Urinary bladder (tissue), 4 donors: Measurements from ENCODE around the gene IGSF23. TPM values are rescaled to one million over a fixed set of nuclear protein-coding genes. Genes with fewer than 3 reads are reported as not detected.
"Not testable (repeated sequence)": the region's sequence is repeated elsewhere in the genome, so short reads cannot be mapped to it uniquely, and the experiment has no call there.

Experiments used
- DNase-seq: peaks from one replicate; pipeline ENCODE4 v3.0.0-alpha.2; 2015; ENCODE audit errors: extremely low spot score
- H3K27ac ChIP-seq: one replicate; pipeline ENCODE4 v1.5.1; 2013; ENCODE audit warnings: low read depth, mild to moderate bottlenecking, moderate library complexity
- H3K36me3 ChIP-seq: one replicate; pipeline ENCODE4 v1.6.1; 2013; ENCODE audit warnings: mild to moderate bottlenecking, moderate library complexity; ENCODE audit not compliant: insufficient read depth
- H3K4me1 ChIP-seq: one replicate; pipeline ENCODE4 v1.6.1; 2013; ENCODE audit warnings: mild to moderate bottlenecking, moderate library complexity; ENCODE audit not compliant: insufficient read depth
- H3K4me3 ChIP-seq: one replicate; pipeline ENCODE4 v1.5.1; 2013; ENCODE audit warnings: low read depth, low read length
- WGBS: extraction: QIAGEN DNeasy Blood & Tissue Kit; methylation state at CpG from one replicate; pipeline ENCODE4 v1.1.7; 2013; 5-methylcytosine and 5-hydroxymethylcytosine counted together
- polyA plus RNA-seq: library from polyadenylated mRNA; stranded (reverse); fragments of 200-250 nt; gene quantifications from one replicate; pipeline ENCODE4 v1.2.3, GENCODE V29; 2013
- total RNA-seq: library from RNA; depleted of rRNA; stranded (reverse); fragments of >200 nt; gene quantifications from one replicate; pipeline ENCODE4 v1.2.3, GENCODE V29; 2014
- donor health status: healthy with polysubstance abuse.
- donor health status: healthy.

Gene IGSF23
- total and polyA plus RNA-seq, 2 donors, result not detected

DNA sequence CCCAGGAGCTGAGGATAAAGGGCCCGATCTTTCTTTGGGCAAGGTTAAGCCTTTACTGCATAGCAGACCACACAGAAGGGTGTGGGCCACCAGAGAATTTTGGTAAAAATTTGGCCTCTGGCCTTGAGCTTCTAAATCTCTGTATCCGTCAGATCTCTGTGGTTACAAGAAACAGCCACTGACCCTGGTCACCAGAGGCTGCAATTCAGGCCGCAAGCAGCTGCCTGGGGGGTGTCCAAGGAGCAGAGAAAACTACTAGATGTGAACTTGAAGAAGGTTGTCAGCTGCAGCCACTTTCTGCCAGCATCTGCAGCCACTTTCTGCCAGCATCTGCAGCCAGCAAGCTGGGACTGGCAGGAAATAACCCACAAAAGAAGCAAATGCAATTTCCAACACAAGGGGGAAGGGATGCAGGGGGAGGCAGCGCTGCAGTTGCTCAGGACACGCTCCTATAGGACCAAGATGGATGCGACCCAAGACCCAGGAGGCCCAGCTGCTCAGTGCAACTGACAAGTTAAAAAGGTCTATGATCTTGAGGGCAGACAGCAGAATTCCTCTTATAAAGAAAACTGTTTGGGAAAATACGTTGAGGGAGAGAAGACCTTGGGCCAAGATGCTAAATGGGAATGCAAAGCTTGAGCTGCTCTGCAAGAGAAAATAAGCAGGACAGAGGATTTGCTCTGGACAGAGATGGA is 49.5 kb downstream of the IGSF23 start:
- no peak overlapping the region for H3K27ac ChIP-seq
- no peaks in the 10 kb centered on the region for H3K4me1 ChIP-seq
- no peak for DNase-seq
- 64% methylated on average over 7 of the region's 7 CpGs for WGBS
- H3K4me3 ChIP-seq, result no peak overlapping the region
- H3K36me3 ChIP-seq, result no peaks in the 10 kb centered on the region

DNA sequence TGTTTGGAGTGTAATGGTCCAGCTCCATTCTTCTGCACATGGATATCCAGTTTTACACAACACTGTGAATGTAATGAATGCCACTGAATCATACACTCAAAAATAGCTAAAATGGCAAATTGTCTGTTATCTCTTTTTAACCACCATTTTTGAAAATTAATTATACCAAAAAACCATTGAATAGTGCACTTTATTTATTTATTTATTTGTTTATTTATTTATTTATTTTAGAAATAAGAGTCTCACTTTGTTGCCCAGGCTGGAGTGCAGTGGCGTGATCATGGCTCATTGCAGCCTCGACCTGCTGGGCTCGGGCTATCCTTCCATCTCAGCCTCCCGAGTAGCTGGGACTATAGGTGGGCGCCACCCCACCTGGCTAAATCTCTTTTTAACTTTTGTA is 50.6 kb downstream of the IGSF23 start:
- 97% methylated on average over 5 of the region's 5 CpGs for WGBS

DNA sequence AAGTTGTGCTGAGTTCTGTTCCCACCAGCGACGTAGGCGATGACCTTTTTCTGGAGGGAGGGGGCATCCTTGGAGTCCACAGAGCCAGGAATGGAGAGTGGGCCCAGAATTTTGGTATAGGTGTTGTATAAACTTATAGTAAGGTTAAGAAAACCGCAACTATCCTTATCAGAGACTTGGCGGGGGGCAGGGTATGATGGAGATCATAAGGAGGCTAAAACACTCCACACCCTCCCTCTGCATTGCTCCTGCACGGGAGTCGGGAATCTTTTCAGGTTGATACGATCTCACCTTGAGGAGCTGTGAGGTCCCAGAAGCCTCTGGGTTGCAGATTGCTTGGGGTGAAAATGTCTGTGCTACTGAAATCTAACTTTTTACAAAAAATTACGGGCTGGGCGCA is 51.6 kb downstream of the IGSF23 start:
- Histone ChIP-seq H3K4me3 (no peak overlapping the region), H3K36me3 (no peaks in the 10 kb centered on the region), H3K27ac (no peak overlapping the region), H3K4me1 (no peaks in the 10 kb centered on the region)
- WGBS, result 94% methylated on average over 10 of the region's 10 CpGs
- no peak for DNase-seq

More for the DNA sequence above, 50.6 kb downstream of the IGSF23 start:
- Histone ChIP-seq H3K36me3 (no peaks in the 10 kb centered on the region), H3K4me1 (no peaks in the 10 kb centered on the region), H3K4me3 (no peak overlapping the region), H3K27ac (no peak overlapping the region)
- no peak for DNase-seq

DNA sequence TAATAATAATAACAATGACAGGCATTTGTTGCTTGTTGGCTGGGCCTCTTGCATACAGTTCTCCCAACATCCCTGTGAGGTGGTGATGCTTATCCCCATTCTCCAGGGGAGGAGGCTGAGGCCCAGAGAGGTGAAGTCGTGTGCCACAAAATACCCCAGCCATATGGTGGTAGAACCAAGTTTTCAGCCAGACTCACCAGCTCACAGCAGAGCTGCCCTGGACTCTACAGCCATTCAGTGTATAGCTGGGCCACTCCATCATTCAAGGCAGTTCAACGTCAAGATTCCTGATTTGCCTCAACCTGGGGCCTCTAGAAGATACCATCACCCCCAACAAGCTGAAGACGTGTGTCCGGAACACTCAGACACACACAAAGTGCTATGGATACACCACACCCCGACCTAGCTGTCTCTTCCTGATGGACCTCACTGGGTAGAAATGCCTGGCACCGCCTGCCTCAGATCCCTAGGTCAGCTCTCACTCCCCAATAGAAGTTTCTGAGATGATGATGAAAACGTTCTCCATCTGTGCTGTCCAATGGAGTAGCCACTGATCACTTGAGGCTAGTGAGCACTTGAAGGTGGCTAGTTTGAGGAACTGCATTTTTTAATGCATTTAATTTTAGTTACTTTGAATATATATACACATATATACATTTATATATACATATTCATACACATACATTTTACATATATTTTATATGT is 53.6 kb downstream of the IGSF23 start:
- WGBS, result 85% methylated on average over 7 of the region's 7 CpGs
- Histone ChIP-seq H3K4me1 (no peaks in the 10 kb centered on the region), H3K27ac (no peak overlapping the region), H3K36me3 (no peaks in the 10 kb centered on the region), H3K4me3 (no peak overlapping the region)
- no peak for DNase-seq

DNA sequence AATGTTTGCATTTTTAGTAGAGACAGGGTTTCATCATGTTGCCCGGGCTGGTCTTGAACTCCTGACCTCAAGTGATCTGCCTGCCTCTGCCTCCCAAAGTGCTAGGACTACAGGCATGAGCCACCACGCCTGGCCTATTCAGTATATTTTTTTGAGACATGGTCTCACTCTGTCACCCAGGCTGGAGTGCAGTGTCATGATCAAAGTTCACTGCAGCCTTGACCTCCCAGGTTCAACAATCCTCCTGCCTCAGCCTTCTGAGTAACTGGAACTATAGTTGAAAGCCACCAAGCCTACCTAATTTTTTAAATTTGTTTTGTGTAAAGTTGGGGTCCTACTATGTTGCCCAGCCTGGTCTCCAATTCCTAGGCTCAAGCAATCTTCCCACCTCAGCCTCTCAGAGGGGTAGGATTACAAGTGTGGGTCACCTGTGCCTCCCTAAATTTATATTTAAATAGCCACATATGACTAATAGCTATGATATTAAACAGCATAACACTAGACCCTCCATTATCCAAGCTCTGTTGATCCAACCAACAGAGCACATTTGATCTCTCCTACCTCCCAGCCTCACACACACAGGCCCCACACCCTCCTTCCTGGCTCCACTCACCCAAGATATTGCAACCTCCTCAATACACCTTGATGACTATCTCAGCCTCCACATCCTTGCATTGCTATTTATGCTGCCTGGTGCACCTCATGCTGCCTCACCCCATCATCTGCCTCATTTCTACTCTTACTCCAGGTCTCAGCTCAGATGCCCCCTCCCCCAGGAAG is 55.8 kb downstream of the IGSF23 start:
- Histone ChIP-seq H3K4me1 (no peaks in the 10 kb centered on the region), H3K36me3 (no peaks in the 10 kb centered on the region), H3K4me3 (no peak overlapping the region), H3K27ac (no peak overlapping the region)
- no peak for DNase-seq
- 89% methylated on average over 2 of the region's 2 CpGs for WGBS

DNA sequence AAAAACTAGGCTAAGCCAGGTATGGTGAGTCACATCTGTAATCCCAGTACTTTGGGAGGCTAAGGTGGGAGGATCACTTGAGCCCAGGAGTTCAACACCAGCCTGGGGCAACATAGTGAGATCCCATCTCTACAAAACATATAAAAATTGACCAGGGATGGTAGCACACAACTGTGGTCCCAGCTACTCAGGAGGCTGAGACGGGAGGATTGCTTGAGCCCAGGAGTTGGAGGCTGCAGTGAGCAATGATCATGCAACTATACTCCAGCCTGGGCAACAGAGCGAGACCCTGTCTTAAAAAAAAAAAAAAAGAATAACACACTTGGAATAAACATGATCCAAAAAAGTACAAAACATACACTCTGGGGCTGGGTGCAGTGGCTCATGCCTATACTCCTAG is 56.7 kb downstream of the IGSF23 start:
- H3K36me3 ChIP-seq, H3K27ac ChIP-seq, DNase-seq, H3K4me3 ChIP-seq, H3K4me1 ChIP-seq: not testable (repeated sequence)
- WGBS, result 95% methylated on average over 2 of the region's 2 CpGs

DNA sequence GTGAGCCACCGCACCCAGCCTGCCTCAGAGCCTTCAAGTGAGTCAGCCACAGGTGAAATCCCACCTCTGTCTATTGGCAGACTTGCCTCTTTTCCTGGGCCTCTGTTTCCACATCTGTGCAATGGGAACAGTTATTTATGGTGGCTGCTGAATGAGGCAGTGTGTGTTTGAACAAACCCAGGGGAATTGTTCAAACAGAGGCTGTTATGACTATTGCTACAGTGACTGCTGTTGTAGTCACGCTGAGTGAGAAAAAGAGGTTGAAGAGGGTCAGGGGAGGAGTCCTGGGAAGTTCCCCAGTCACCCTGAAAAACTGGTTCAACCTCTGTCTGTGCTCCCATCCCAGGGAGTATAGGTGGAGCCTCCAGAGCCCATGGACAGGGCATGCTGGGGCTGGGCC is 58.0 kb downstream of the IGSF23 start, which contains the start of gene CEACAM19:
Gene CEACAM19, plus strand, starts transcription at position 83 of the 400 bp plus-strand sequence. CDS start 450 bp downstream, outside the sequence.
- no peak within 1 kb of the TSS for H3K27ac ChIP-seq
- H3K4me3 ChIP-seq, result no peak within 1 kb of the TSS
- H3K36me3 ChIP-seq, result no peaks in the 10 kb centered on the region
- DNase-seq, result no peak
- no peaks in the 10 kb centered on the region for H3K4me1 ChIP-seq
- 84% methylated on average over 2 of the region's 2 CpGs for WGBS

DNA sequence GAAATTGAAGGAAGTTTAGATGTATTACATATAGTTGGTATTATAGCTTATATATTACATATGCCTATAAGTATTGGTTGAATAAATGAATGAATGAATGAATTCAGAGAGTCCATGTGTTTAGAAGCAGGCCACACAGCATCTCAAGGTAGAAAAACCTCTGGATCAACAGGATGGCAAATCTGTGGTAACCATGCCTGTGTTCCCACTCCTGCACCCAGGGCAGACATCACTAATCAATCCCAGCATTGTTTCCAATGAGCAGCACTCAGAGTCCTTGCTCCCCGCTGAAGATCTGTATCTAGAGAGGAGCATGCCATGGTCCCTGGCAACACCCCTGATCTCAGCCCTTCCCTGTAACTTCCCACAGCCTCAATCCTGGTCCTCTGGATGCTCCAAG is 58.9 kb downstream of the IGSF23 start:
- no peaks in the 10 kb centered on the region for H3K36me3 ChIP-seq
- H3K27ac ChIP-seq, result no peak overlapping the region
- 81% methylated on average over 1 of the region's 1 CpG for WGBS
- DNase-seq, result no peak
- H3K4me3 ChIP-seq, result no peak overlapping the region
- H3K4me1 ChIP-seq, result no peaks in the 10 kb centered on the region

DNA sequence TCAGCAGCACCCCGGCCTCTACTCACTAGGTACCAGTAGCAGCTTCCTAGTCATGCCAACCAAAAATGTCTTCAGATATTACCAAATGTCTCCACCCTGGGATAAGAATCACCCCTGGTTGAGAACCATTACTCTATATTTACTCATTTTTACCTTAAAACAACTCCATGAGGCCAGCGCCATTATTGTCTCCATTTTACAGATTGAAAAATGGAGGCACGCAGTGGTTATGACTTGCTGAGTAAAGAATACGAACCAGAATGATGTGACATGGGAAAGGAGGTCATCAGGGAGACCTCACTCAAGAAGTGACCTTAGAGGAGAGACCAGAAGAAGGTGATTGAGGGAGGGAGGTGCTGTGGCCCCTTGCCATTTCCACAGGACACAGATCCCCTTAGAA is 60.1 kb downstream of the IGSF23 start:
- Histone ChIP-seq H3K4me1 (no peaks in the 10 kb centered on the region), H3K36me3 (no peaks in the 10 kb centered on the region), H3K27ac (no peak overlapping the region), H3K4me3 (no peak overlapping the region)
- DNase-seq, result no peak
- 93% methylated on average over 4 of the region's 4 CpGs for WGBS

DNA sequence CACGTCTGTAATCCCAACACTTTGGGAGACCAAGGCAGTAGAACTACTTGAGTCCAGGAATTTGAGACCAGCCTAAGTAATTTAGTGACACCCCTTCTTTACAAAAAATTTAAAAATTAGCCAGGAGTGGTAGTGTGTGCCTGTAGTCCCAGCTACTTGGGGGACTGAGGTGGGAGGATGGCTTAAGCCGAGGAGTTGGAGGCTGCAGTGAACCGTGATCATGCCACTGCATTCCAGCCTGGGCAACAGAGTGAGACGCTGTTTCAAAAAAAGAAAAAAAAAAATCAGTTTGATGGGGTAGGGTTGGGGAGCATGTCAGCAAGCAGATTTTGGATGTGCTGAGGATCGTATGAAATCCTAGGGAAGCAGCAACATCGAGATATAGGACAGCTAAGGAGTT is 62.2 kb downstream of the IGSF23 start:
- no peak overlapping the region for H3K4me3 ChIP-seq
- no peak for DNase-seq
- WGBS, result 83% methylated on average over 6 of the region's 6 CpGs

DNA sequence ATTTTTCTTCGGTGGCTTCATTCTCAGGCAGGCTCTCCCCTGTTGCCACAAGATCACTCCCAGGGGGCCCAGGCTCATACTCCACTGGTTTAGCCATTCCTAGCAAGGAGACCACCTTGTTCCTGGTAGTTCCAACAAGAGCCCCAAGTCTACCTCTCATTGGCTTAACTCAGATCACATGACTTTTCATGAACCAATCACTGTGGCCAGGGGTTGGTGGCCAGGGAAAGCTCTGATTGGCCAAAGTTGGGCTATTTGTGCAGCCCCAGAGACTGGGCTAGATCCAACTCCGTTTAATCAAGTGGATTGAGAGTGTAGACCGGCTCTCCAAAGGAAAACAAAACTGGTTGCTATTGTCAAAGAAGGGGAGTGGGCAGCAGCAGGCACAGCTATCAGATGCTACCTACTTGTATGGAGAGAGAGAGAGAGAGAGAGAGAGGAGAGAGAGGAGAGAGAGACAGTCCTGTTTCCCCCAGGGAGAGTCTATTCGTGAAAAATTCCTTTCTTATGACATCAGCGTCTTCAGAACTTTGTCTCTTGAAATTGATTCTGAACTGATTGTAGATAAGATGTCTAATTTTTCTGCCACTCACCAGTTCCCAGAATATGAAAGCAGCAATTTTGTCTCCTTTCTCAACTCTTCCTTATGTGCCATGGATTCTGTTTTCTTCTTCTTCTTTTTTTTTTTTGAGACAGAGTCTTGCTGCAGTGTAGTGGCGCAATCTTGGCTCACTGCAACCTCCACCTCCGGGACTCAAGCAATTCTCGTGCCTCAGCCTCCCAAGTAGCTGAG is 63.9 kb downstream of the IGSF23 start:
- 64% methylated on average over 8 of the region's 8 CpGs for WGBS
- Histone ChIP-seq H3K4me1 (no peaks in the 10 kb centered on the region), H3K4me3 (no peak overlapping the region), H3K36me3 (no peaks in the 10 kb centered on the region), H3K27ac (no peak overlapping the region)
- DNase-seq, result no peak

More for the DNA sequence above, 62.2 kb downstream of the IGSF23 start:
- no peak overlapping the region for H3K27ac ChIP-seq
- no peaks in the 10 kb centered on the region for H3K4me1 ChIP-seq
- no peaks in the 10 kb centered on the region for H3K36me3 ChIP-seq

DNA sequence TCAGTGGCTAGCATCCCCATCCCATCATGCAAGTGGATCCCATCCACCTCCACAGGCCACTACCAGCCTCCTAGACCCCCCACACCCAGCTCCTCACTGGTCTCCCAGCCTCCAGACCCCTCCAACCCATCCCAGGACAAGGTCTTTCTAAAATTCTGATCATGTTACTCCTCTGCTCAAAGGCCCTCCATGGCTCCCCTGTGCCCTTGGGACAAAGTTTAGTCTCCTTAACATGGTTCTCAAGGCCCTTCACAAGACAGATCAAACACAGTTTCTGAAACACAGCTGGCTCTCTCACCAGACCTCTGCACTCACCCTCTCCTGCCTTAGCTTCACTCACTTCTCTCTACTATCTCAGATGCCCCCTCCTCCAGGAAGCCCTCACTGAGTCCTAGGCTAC is 67.2 kb downstream of the IGSF23 start:
- no peak for DNase-seq
- Histone ChIP-seq H3K36me3 (no peaks in the 10 kb centered on the region), H3K27ac (no peak overlapping the region), H3K4me1 (no peaks in the 10 kb centered on the region), H3K4me3 (no peak overlapping the region)
